GM12878 (cell line): ENCODE results near the gene KRTAP15-1.

Experiments used
- CHD4 ChIP-seq: fragments of 200-600 bp; sonication (generic); IDR thresholded peaks from 2 replicates; pipeline ENCODE4 v1.6.1; 2016; ENCODE audit warnings: mild to moderate bottlenecking
- EGR1 ChIP-seq, 2 experiments: IDR thresholded peaks; 1 replicate in 1 of 2; 2 replicates in 1 of 2; pipeline ENCODE4 v1.6.1; 2011 to 2012; ENCODE audit warnings: low read depth in 2 of 2, low read length in 2 of 2, borderline replicate concordance in 1 of 2, mild to moderate bottlenecking in 1 of 2, moderate library complexity in 1 of 2
- MYC ChIP-seq: IDR thresholded peaks from 2 replicates; pipeline ENCODE4 v1.6.1; 2011; ENCODE audit warnings: mild to moderate bottlenecking, low read length, moderate library complexity, inconsistent platforms; ENCODE audit not compliant: insufficient read depth, insufficient replicate concordance, insufficient read length, severe bottlenecking
- NFIC ChIP-seq: IDR thresholded peaks from 2 replicates; pipeline ENCODE4 v1.6.1; 2012; ENCODE audit warnings: low read depth, mild to moderate bottlenecking, inconsistent platforms, low read length, moderate library complexity
- POLR2A ChIP-seq: IDR thresholded peaks from 2 replicates; pipeline ENCODE4 v1.6.1; 2011; ENCODE audit warnings: low read depth, mild to moderate bottlenecking, low read length
- RAD21 ChIP-seq: IDR thresholded peaks from 2 replicates; pipeline ENCODE4 v1.6.1; 2011; ENCODE audit warnings: mild to moderate bottlenecking, low read depth, low read length, moderate library complexity; ENCODE audit not compliant: insufficient read depth
- SMC3 ChIP-seq: IDR thresholded peaks from 2 replicates; pipeline ENCODE4 v1.6.1; 2011; ENCODE audit warnings: low read length, improper control_type of control experiment, borderline replicate concordance
- TAF1 ChIP-seq: IDR thresholded peaks from 2 replicates; pipeline ENCODE4 v1.6.1; 2011; ENCODE audit warnings: mild to moderate bottlenecking, low read depth, low read length, borderline replicate concordance
- TCF7 ChIP-seq: IDR thresholded peaks from 2 replicates; pipeline ENCODE4 v1.6.1; 2014; ENCODE audit warnings: antibody characterized with exemption, borderline replicate concordance
- ZBTB33 ChIP-seq: fragments of 450-650 bp; IDR thresholded peaks from 2 replicates; pipeline ENCODE4 v1.6.1; 2017; ENCODE audit warnings: mild to moderate bottlenecking

- no peak for TF ChIP-seq POLR2A
- TF ChIP-seq CHD4: no peak
- no peak for TF ChIP-seq RAD21
- TF ChIP-seq SMC3: no peak
- no peak for TF ChIP-seq TCF7
- TF ChIP-seq MYC: no peak
- no peak for TF ChIP-seq TAF1
- TF ChIP-seq NFIC: no peak
- no peak for TF ChIP-seq EGR1 (IDR thresholded peaks at IDR 0.05; ENCODE audit: borderline replicate concordance in 1 of 2, low read depth in 2 of 2, low read length in 2 of 2)
- TF ChIP-seq ZBTB33: no peak
Measured at GRCh38 chr21:30391492-30392025, 48.5 kb upstream of the KRTAP15-1 start.
